MM.1S (cell line): Measurements from ENCODE around the gene ITGA11.

ENCODE experiments used
- DNase-seq: peaks from one replicate; pipeline ENCODE4 v3.0.0-alpha.2; 2015
- H2AFZ ChIP-seq: fragments of 300-600 bp; sonication (generic); 2 replicates; pipeline ENCODE4 v1.6.0; 2016; ENCODE audit warnings: antibody characterized with exemption, low read length
- H3F3A ChIP-seq: fragments of 300-600 bp; sonication (generic); 2 replicates; pipeline ENCODE4 v1.6.1; 2016; ENCODE audit warnings: mild to moderate bottlenecking, antibody characterized with exemption, low read length, moderate library complexity, mixed read lengths; ENCODE audit not compliant: insufficient read depth
- H3K27ac ChIP-seq: fragments of 300-600 bp; sonication (generic); 2 replicates; pipeline ENCODE4 v1.5.1; 2016; ENCODE audit warnings: mild to moderate bottlenecking, low read length
- H3K27me3 ChIP-seq: fragments of 300-600 bp; sonication (generic); replicated peaks from 2 replicates; pipeline ENCODE4 v1.6.0; 2016; ENCODE audit warnings: low read length; ENCODE audit not compliant: insufficient read depth
- H3K36me3 ChIP-seq: fragments of 300-600 bp; sonication (generic); replicated peaks from 2 replicates; pipeline ENCODE4 v1.6.1; 2016; ENCODE audit warnings: mild to moderate bottlenecking, low read length, mixed read lengths; ENCODE audit not compliant: insufficient read depth
- H3K4me1 ChIP-seq: fragments of 300-600 bp; sonication (generic); 2 replicates; pipeline ENCODE4 v1.6.1; 2016; ENCODE audit warnings: low read length, mixed read lengths
- H3K4me2 ChIP-seq: fragments of 300-600 bp; sonication (generic); 2 replicates; pipeline ENCODE4 v1.6.0; 2016; ENCODE audit warnings: low read depth, low read length
- H3K4me3 ChIP-seq: fragments of 300-600 bp; sonication (generic); 2 replicates; pipeline ENCODE4 v1.5.1; 2016; ENCODE audit warnings: low read length, mixed read lengths
- H3K79me2 ChIP-seq: fragments of 300-600 bp; sonication (generic); 2 replicates; pipeline ENCODE4 v1.6.1; 2016; ENCODE audit warnings: mixed run types, low read length, mixed read lengths
- H3K9ac ChIP-seq: fragments of 300-600 bp; sonication (generic); 2 replicates; pipeline ENCODE4 v1.6.1; 2016; ENCODE audit warnings: low read length, mixed read lengths
- H3K9me2 ChIP-seq: fragments of 300-600 bp; sonication (generic); replicated peaks from 2 replicates; pipeline ENCODE4 v1.6.1; 2016; ENCODE audit warnings: mild to moderate bottlenecking, low read length, mixed read lengths; ENCODE audit not compliant: insufficient read depth
- H3K9me3 ChIP-seq: fragments of 300-600 bp; sonication (generic); replicated peaks from 2 replicates; pipeline ENCODE4 v1.6.1; 2016; ENCODE audit warnings: mild to moderate bottlenecking, low read length, mixed read lengths; ENCODE audit not compliant: insufficient read depth
- H4K20me1 ChIP-seq: fragments of 300-600 bp; sonication (generic); 2 replicates; pipeline ENCODE4 v1.6.1; 2016; ENCODE audit warnings: mild to moderate bottlenecking, low read length, moderate library complexity, mixed read lengths; ENCODE audit not compliant: insufficient read depth
- CTCF ChIP-seq: fragments of 300-600 bp; sonication (generic); IDR thresholded peaks from 2 replicates; pipeline ENCODE4 v1.5.1; 2016; ENCODE audit warnings: antibody characterized with exemption, low read length, mixed read lengths
- EZH2 ChIP-seq: fragments of 300-600 bp; sonication (generic); optimal IDR thresholded peaks from 2 replicates; pipeline ENCODE3; 2017; ENCODE audit warnings: low read depth, mild to moderate bottlenecking, antibody characterized with exemption, low read length, mixed read lengths
- EZH2phosphoT487 ChIP-seq: fragments of 300-600 bp; sonication (generic); IDR thresholded peaks from 2 replicates; pipeline ENCODE4 v1.6.1; 2018; ENCODE audit warnings: antibody characterized with exemption, low read length

Gene ITGA11

DNA sequence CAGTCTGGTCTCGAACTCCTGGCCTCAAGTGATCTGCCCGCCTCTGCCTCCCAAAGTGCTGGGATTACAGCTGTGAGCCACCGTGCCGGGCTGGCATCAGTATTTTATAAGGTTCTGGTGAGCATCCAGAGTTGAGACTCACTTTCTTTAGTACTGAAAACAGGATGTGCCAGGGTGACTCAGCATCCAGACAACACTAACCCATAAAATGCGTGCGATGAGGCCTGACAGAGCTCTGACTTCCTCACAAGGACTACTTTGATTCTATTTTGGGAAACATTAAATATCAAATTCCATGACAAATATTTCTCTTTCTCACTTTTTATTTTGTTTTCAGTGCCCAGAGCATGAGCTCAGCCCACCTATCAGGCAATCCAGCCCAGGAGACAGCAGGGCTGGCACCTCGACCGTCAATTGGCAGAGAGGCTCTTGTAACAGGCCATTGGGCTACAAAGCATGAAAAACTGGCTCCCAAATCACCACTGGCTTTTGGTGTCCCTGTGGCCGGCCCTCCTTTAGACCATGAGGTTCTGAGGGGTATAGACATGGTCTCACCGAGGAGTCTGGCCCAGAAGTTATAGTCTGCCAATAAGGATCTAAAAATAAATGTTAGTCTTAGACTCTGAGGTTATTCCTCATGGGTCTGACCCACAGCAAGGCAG is 79.4 kb downstream of the ITGA11 start:
- no peaks in the 10 kb centered on the region for H4K20me1 ChIP-seq
- H3K9me3 ChIP-seq = no peaks in the 10 kb centered on the region
- H3K9ac ChIP-seq = no peak overlapping the region
- H3F3A ChIP-seq = no peaks in the 10 kb centered on the region
- H3K4me3 ChIP-seq = no peak overlapping the region
- no peaks in the 10 kb centered on the region for H3K36me3 ChIP-seq
- H3K27me3 ChIP-seq = no peaks in the 10 kb centered on the region
- no peak for TF ChIP-seq CTCF
- TF ChIP-seq EZH2 = no peak
- TF ChIP-seq EZH2phosphoT487 = no peak
- no peak overlapping the region for H2AFZ ChIP-seq
- H3K4me2 ChIP-seq = no peak overlapping the region
- no peak overlapping the region for H3K27ac ChIP-seq
- no peaks in the 10 kb centered on the region for H3K9me2 ChIP-seq
- no peaks in the 10 kb centered on the region for H3K4me1 ChIP-seq
- no peak for DNase-seq
- H3K79me2 ChIP-seq = no peaks in the 10 kb centered on the region

DNA sequence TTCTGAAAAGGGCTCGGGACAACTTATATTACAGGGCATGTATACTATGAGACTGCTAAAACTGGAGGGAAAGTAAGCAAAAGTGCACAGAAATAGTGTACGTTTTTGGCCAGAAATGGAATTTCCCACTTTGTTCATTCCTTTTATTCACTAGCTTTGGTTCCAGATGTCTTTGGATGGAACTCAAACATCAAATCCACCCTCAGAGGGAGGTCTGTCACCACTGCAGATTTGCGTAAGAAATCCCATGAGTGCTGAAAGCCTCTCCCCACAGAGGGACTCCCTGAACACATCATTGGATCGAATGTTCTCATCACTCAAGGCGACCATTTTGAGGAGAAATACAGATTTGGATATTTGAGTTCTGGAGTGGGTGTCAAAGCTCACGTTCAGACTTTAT is 82.8 kb downstream of the ITGA11 start:
- H3F3A ChIP-seq = no peaks in the 10 kb centered on the region
- TF ChIP-seq EZH2 (no peak), EZH2phosphoT487 (no peak), CTCF (no peak)
- H3K9ac ChIP-seq = no peak overlapping the region

GRCh38 chr15:68348606-68349005 is 83.4 kb downstream of the ITGA11 start:
- Histone ChIP-seq H3K79me2 (no peaks in the 10 kb centered on the region), H3F3A (no peaks in the 10 kb centered on the region), H2AFZ (no peak overlapping the region), H3K36me3 (no peaks in the 10 kb centered on the region), H3K4me2 (no peak overlapping the region), H3K4me1 (no peaks in the 10 kb centered on the region), H3K27me3 (no peaks in the 10 kb centered on the region), H3K9me2 (no peaks in the 10 kb centered on the region), H3K9me3 (no peaks in the 10 kb centered on the region), H3K4me3 (no peak overlapping the region), H3K27ac (no peak overlapping the region), H4K20me1 (no peaks in the 10 kb centered on the region), H3K9ac (no peak overlapping the region)
- DNase-seq = no peak
- TF ChIP-seq EZH2phosphoT487 (no peak), EZH2 (no peak)

More for the DNA sequence above, 82.8 kb downstream of the ITGA11 start:
- no peaks in the 10 kb centered on the region for H3K36me3 ChIP-seq
- no peaks in the 10 kb centered on the region for H3K79me2 ChIP-seq
- H3K9me2 ChIP-seq = no peaks in the 10 kb centered on the region
- H3K4me1 ChIP-seq = no peaks in the 10 kb centered on the region
- no peaks in the 10 kb centered on the region for H3K9me3 ChIP-seq
- no peak overlapping the region for H3K4me2 ChIP-seq
- H2AFZ ChIP-seq = no peak overlapping the region
- H3K27me3 ChIP-seq = no peaks in the 10 kb centered on the region
- DNase-seq = no peak
- H3K27ac ChIP-seq = no peak overlapping the region
- H4K20me1 ChIP-seq = no peaks in the 10 kb centered on the region
- H3K4me3 ChIP-seq = no peak overlapping the region

DNA sequence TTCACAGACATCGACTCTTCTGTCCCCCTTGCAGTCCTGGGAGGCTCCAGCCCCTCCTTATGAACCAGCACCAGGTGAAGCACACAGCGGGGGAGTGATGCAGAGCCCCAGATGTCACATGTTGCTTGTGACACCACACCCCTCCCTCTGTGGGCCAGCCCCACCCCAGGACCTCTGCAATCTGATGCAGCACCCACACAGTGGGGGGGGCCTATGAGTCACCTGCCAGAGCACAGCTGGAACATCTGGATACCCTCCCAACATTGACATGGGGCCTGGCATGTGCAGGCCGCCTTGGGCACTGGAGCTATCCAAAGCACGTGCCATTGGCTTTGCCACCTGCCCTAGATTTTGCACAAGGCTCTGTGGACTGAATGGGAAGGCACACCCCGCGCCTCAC is 83.9 kb downstream of the ITGA11 start:
- no peak for TF ChIP-seq EZH2
- TF ChIP-seq CTCF = no peak
- no peak for TF ChIP-seq EZH2phosphoT487
- Histone ChIP-seq H3K4me1 (no peaks in the 10 kb centered on the region), H3K36me3 (no peaks in the 10 kb centered on the region), H3K9me2 (no peaks in the 10 kb centered on the region), H3K4me2 (no peak overlapping the region), H3K9ac (no peak overlapping the region), H3K9me3 (no peaks in the 10 kb centered on the region), H4K20me1 (no peaks in the 10 kb centered on the region), H3K79me2 (no peaks in the 10 kb centered on the region), H2AFZ (no peak overlapping the region), H3K27me3 (no peaks in the 10 kb centered on the region), H3K27ac (no peak overlapping the region), H3K4me3 (no peak overlapping the region), H3F3A (no peaks in the 10 kb centered on the region)
- DNase-seq = no peak
